B cell (primary cell): ENCODE results near the gene ACKR2. TPM values are rescaled to one million over a fixed set of nuclear protein-coding genes. Genes with fewer than 3 reads are reported as not detected.

ENCODE experiments used
- ATAC-seq: fragments of 200-7000 bp; cut with Tn5 transposase; one replicate; pipeline ENCODE4 v1.10.0; 2021; ENCODE audit warnings: low read depth, mild to moderate bottlenecking, moderate number of reproducible peaks, moderate library complexity
- CTCF ChIA-PET: fragments of 350-600 bp; sonication (Branson Sonifier 250); formaldehyde crosslinking; loops from one replicate; lab custom pipeline; 2021; ENCODE audit warnings: antibody characterized with exemption, inconsistent platforms; lab: Charles Lee
- POLR2A ChIA-PET: fragments of 350-600 bp; sonication (Branson Sonifier 250); formaldehyde crosslinking; loops from one replicate; lab custom pipeline; 2021; ENCODE audit warnings: antibody characterized with exemption; lab: Charles Lee
- DNase-seq: peaks from one replicate; pipeline ENCODE4 v3.0.0; 2013
- H2AFZ ChIP-seq: 2 replicates; pipeline ENCODE4 v1.6.1; 2012; ENCODE audit warnings: mild to moderate bottlenecking, low read depth, low read length; ENCODE audit not compliant: insufficient read depth, poor library complexity, severe bottlenecking
- H3K27ac ChIP-seq, 2 donors: 1 replicate in 1 of 2; 2 replicates in 1 of 2; pipeline ENCODE4 v1.5.1; 2012 to 2013; ENCODE audit warnings: low read length in 2 of 2, mild to moderate bottlenecking in 2 of 2, moderate library complexity in 1 of 2
- H3K27me3 ChIP-seq, 4 experiments: fragments of 200-600 bp in 1 of 4; sonication (generic) in 1 of 4; replicated peaks in 1 of 4; 1 replicate in 2 of 4; 2 replicates in 2 of 4; pipeline versions ENCODE4 v1.6.1 to v1.7.0; 2013 to 2016; ENCODE audit warnings: low read length in 3 of 4, mild to moderate bottlenecking in 2 of 4, mixed read lengths in 1 of 4, moderate library complexity in 1 of 4; ENCODE audit not compliant: insufficient read depth in 4 of 4, control insufficient read depth in 3 of 4; ENCODE audit errors: control extremely low read depth in 1 of 4
- H3K36me3 ChIP-seq, 2 experiments: replicated peaks in 1 of 2; 1 replicate in 1 of 2; 2 replicates in 1 of 2; pipeline versions ENCODE4 v1.6.1 to v1.7.1; 2013; ENCODE audit warnings: low read length in 1 of 2; ENCODE audit not compliant: insufficient read depth in 2 of 2, control insufficient read depth in 1 of 2; ENCODE audit errors: control extremely low read depth in 1 of 2, extremely low read depth in 1 of 2
- H3K4me1 ChIP-seq, 2 donors: fragments of 200-600 bp in 1 of 2; sonication (generic) in 1 of 2; 1 replicate in 1 of 2; 2 replicates in 1 of 2; pipeline versions ENCODE4 v1.5.1 to v1.6.1; 2013 to 2017; ENCODE audit warnings: low read length in 2 of 2; ENCODE audit not compliant: control insufficient read depth in 2 of 2, insufficient read depth in 2 of 2
- H3K4me2 ChIP-seq: replicated peaks from 2 replicates; pipeline ENCODE3; 2012; ENCODE audit warnings: mild to moderate bottlenecking, low read depth, low read length; ENCODE audit not compliant: poor library complexity, severe bottlenecking
- H3K4me3 ChIP-seq, 5 experiments: fragments of 200-600 bp in 1 of 5; sonication (generic) in 1 of 5; 1 replicate in 3 of 5; 2 replicates in 2 of 5; pipeline versions ENCODE4 v1.5.1 to v1.7.0; 2011 to 2016; ENCODE audit warnings: low read length in 4 of 5, mild to moderate bottlenecking in 4 of 5, low read depth in 2 of 5, control low read depth in 1 of 5, moderate library complexity in 1 of 5; ENCODE audit not compliant: insufficient read depth in 1 of 5; ENCODE audit errors: control extremely low read depth in 1 of 5, extremely low read depth in 1 of 5
- H3K79me2 ChIP-seq: fragments of 200-600 bp; sonication (generic); one replicate; pipeline ENCODE4 v1.6.0; 2016; ENCODE audit warnings: low read length; ENCODE audit not compliant: control insufficient read depth, insufficient read depth
- H3K9ac ChIP-seq: fragments of 200-600 bp; sonication (generic); 2 replicates; pipeline ENCODE4 v1.6.1; 2017; ENCODE audit warnings: mild to moderate bottlenecking, low read length, moderate library complexity
- H3K9me3 ChIP-seq, 3 donors: one replicate each; pipeline versions ENCODE4 v1.6.1 to v1.7.1; 2013; ENCODE audit warnings: low read length in 2 of 3; ENCODE audit not compliant: control insufficient read depth in 2 of 3, insufficient read depth in 1 of 3; ENCODE audit errors: control extremely low read depth in 1 of 3
- H4K20me1 ChIP-seq: 2 replicates; pipeline ENCODE4 v1.6.0; 2012; ENCODE audit warnings: mild to moderate bottlenecking, low read length; ENCODE audit not compliant: insufficient read depth, control insufficient read depth, poor library complexity, severe bottlenecking
- H3K27ac Mint-ChIP-seq: one replicate; pipeline ENCODE4 v1.8.0; 2021; ENCODE audit warnings: mixed read lengths
- H3K27me3 Mint-ChIP-seq: one replicate; pipeline ENCODE4 v1.8.0; 2021; ENCODE audit warnings: mixed read lengths
- H3K4me1 Mint-ChIP-seq: one replicate; pipeline ENCODE4 v1.8.0; 2021; ENCODE audit warnings: mixed read lengths
- H3K4me3 Mint-ChIP-seq: one replicate; pipeline ENCODE4 v1.8.0; 2021; ENCODE audit warnings: mixed read lengths
- H3K9me3 Mint-ChIP-seq: one replicate; pipeline ENCODE4 v1.8.0; 2022; ENCODE audit warnings: mixed read lengths; ENCODE audit not compliant: insufficient read depth
- EZH2 ChIP-seq: IDR thresholded peaks from 2 replicates; pipeline ENCODE4 v1.6.1; 2012; ENCODE audit warnings: borderline replicate concordance, low read depth, mild to moderate bottlenecking, moderate library complexity, low read length; ENCODE audit not compliant: insufficient read depth, poor library complexity, severe bottlenecking
- WGBS: methylation state at CpG from one replicate; pipeline ENCODE4 v1.1.5; 2013; ENCODE audit warnings: missing lambda C conversion rate; ENCODE audit not compliant: insufficient coverage; 5-methylcytosine and 5-hydroxymethylcytosine counted together
- intact Hi-C: fragments of 100-400 bp; cut with micrococcal nuclease; formaldehyde crosslinking; loops from one replicate; pipeline ENCODE4 v1.10.0; 2022
- polyA plus RNA-seq: library from polyadenylated mRNA; depleted of rRNA; stranded (reverse); fragments of >200 nt; gene quantifications from 2 replicates; pipeline ENCODE4 v1.2.3, GENCODE V29; 2012
- total RNA-seq, 2 donors: library from RNA; stranded (reverse); fragments of 120-200 nt in 1 of 2; gene quantifications; 1 replicate in 1 of 2; 2 replicates in 1 of 2; pipeline versions ENCODE4 v1.2.3 to v1.2.4, GENCODE V29; 2013 to 2022
- TF ChIP-seq, protein P1 (sequence below): fragments of 200-600 bp; IDR thresholded peaks from one replicate; pipeline ENCODE4 v1.8.0; 2022; ENCODE audit warnings: antibody characterized with exemption, mild to moderate bottlenecking

The ACKR2 gene
- total and polyA plus RNA-seq, 2 donors (not counting 1 experiment from before 2014, with no cell fraction given): 0.31 to 1.7 TPM

DNA sequence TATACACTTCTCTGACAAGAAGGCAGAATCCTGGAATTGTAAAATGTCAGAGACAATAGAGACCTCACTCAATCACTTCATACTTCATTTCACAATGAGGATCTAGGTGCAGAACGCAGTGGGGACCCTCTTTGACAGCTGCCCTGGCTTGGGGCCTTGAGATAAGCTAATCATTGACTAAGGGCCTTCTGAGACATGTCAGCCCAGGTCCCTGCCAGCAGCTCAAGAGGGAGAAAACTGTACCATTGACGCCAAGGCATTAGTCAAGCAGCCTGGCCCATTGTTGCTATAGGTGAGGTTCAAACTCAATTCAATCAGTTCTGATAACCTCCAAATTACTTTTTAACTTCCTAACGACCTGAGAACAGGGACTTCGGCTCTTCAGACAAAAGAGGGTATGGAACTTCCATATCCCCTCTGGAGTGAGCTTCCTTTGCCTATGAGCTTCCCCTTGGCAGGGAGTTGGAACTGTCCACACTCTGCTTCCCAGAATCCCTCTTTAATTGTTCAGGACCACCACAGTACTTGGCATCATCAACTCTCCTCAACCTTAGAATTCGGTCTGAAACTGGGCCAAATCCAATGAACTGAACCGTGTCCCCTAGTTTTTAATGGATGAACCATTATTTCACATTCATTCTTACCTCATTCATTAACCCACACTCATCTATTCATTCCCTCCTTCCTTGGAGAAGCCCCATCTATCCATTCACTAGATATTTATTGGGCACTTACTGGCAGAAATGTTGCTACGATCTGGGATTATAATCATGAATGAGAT is 67.9 kb downstream of the ACKR2 start:
- ChIA-PET CTCF (interaction anchor here (1.5 to 3.5 kb wide), 3 partner anchors 38 to 97 kb away, joined by 5 to 22 read pairs (median 18); no protein-coding TSS in a partner anchor), POLR2A (no interaction called here)
- H3K27ac Mint-ChIP-seq: no peak overlapping the region
- Histone ChIP-seq H3K4me2 (no peak overlapping the region), H3K4me3 (no peak overlapping the region), H3K9ac (no peak overlapping the region), H3K9me3 (no peaks in the 10 kb centered on the region), H3K79me2 (no peaks in the 10 kb centered on the region), H3K36me3 (no peaks in the 10 kb centered on the region), H4K20me1 (no peaks in the 10 kb centered on the region), H3K27me3 (no peaks in the 10 kb centered on the region), H3K4me1 (peaks cover 10 to 14% of the 10 kb centered on the region in 2 donors), H2AFZ (no peak overlapping the region), H3K27ac (no peak overlapping the region)
- no peak overlapping the region for H3K4me3 Mint-ChIP-seq
- DNase-seq (no peak), ATAC-seq (no peak)
- intact Hi-C loops: no loop called here
- no peaks in the 10 kb centered on the region for H3K9me3 Mint-ChIP-seq
- 88% methylated on average over 4 of the region's 7 CpGs for WGBS
- H3K27me3 Mint-ChIP-seq: peaks cover 7% of the 10 kb centered on the region
- H3K4me1 Mint-ChIP-seq: peaks cover 7% of the 10 kb centered on the region
- TF ChIP-seq, protein P1, sequence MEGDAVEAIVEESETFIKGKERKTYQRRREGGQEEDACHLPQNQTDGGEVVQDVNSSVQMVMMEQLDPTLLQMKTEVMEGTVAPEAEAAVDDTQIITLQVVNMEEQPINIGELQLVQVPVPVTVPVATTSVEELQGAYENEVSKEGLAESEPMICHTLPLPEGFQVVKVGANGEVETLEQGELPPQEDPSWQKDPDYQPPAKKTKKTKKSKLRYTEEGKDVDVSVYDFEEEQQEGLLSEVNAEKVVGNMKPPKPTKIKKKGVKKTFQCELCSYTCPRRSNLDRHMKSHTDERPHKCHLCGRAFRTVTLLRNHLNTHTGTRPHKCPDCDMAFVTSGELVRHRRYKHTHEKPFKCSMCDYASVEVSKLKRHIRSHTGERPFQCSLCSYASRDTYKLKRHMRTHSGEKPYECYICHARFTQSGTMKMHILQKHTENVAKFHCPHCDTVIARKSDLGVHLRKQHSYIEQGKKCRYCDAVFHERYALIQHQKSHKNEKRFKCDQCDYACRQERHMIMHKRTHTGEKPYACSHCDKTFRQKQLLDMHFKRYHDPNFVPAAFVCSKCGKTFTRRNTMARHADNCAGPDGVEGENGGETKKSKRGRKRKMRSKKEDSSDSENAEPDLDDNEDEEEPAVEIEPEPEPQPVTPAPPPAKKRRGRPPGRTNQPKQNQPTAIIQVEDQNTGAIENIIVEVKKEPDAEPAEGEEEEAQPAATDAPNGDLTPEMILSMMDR: no peak

DNA sequence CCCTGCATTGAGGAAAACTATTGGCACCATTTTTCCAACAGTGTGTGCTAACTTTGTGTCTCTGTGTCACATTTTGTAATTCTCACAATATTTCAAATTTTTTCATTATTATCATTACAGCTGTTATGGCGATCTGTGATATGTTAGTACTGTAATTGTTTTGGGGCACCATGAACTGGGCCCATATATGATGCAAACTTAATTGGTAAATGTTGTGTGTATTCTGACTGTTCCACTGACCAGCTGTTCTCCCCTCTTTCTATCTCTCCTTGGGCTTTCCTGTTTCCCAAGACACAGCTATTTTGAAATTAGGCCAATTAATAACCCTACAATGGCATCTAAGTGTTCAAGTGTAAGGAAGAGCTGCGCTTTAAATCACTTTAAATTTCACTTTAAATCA is 68.6 kb downstream of the ACKR2 start:
- Histone ChIP-seq H4K20me1 (no peaks in the 10 kb centered on the region), H3K79me2 (no peaks in the 10 kb centered on the region), H3K36me3 (no peaks in the 10 kb centered on the region), H3K27ac (no peak overlapping the region), H3K9me3 (no peaks in the 10 kb centered on the region), H3K9ac (no peak overlapping the region), H2AFZ (no peak overlapping the region), H3K4me1 (peaks cover 10 to 14% of the 10 kb centered on the region in 2 donors), H3K4me3 (no peak overlapping the region), H3K4me2 (no peak overlapping the region), H3K27me3 (no peaks in the 10 kb centered on the region)
- H3K27me3 Mint-ChIP-seq: no peaks in the 10 kb centered on the region
- no peaks in the 10 kb centered on the region for H3K9me3 Mint-ChIP-seq
- no peak overlapping the region for H3K4me3 Mint-ChIP-seq
- no peak overlapping the region for H3K27ac Mint-ChIP-seq
- no peak for DNase-seq
- ATAC-seq: no peak
- CTCF ChIA-PET: interaction anchor here (1.5 to 3.5 kb wide), 4 partner anchors 39 to 98 kb away, joined by 5 to 22 read pairs (median 16); no protein-coding TSS in a partner anchor
- intact Hi-C loops: no loop called here
- H3K4me1 Mint-ChIP-seq: peaks cover 7% of the 10 kb centered on the region
- POLR2A ChIA-PET: no interaction called here
- no CpG with 5 or more reads among the region's 2 CpGs for WGBS
- TF ChIP-seq EZH2: no peak
